NCI-H146 (cell line): ENCODE data around the gene SLC4A1AP.

Source experiments
- DNase-seq: peaks from one replicate; lab custom pipeline; 2025; lab: John Stamatoyannopoulos, UW

SLC4A1AP gene

DNA sequence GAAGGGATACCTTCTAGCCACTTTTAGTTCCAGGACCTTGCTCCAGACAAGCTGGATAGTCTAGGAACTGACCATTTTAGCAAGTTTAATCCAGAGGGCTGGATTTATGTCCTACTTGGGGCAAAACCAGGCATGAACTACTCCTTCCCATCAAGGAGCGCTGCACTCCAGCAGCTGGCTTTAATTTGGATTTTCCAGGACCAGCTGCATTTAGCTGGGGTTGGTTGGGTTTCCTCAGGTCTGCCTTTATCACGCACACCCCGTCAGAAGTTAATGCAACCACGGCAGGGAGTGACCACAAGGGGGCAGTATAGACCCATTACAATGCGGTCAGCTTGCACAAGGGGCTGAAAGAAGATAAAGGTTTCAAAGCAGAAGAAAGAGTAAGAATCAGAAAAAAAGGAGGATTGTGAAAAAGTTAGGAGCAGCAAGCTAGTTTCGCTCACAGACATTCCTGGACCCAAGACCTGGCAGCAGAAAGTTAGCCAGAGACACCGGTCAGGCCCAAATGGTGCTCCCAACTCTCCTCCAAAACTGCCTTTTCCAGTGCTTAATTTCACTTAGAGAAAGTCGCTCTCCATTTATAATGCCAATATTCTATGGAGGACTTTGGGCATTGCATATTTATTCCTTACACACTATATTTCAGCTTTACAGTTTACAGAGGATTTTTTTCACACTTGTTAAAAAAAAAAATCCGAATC lies 40.1 kb downstream of the SLC4A1AP start:
- DNase-seq, result peak; percentile 75

DNA sequence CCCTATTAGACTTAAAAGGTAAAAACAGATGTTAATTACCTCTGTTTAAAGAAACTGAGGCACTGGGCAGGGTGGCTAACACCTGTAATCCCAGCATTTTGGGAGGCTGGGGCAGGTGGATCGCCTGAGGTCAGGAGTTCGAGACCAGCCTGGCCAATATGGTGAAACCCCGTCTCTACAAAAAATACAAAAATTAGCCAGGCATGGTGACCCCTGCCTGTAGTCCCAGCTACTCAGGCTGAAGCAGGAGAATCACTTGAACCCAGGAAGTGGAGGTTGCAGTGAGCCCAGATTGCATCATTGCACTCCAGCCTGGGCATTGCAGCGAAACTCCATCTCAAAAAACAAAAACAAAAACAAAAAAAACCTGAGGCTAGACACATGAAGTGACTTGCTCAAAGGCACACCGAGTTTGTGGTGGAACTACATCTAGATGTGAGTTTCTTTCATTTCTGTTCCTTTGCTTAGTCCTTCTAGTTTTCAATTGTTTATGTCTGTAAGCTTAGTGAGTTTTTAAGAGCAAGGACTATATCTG lies 40.7 kb downstream of the SLC4A1AP start:
- no peak for DNase-seq

DNA sequence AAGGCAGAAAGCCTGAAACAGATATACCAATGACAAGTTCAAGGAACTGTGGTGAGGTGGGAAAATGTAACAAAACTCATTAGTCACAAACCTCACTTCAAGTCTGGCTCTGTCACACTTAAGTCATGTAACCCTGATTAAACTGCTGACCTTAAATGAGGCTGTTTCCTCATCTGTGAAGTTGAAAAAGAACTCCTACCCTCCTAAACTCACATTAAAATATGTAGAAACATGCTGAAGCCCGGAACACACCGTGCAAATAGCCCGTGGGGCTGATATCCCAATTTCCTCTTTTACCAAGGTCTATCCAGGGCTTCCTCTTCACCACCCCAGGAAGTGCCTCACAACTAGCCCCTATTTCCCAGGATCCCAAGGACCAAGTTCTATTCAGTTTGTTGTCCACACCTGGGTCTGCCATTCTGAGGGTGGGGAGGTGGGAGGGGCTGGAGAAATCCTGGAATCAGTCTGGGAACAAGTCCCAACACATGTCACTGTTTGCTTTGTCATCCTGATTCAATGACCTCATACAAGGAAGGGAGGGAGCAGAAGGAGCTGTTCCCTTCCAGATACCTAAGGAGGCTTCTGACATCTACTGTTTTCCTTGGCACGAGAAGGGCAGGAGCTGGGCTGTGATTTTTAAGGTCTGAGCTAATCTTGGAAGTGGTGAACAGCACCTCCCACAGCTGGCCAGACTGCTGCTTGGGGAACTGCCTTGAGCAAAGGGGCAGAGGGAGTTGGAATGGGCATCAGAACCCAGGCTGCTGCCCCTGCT lies 42.3 kb downstream of the SLC4A1AP start:
- peak; percentile 66 for DNase-seq

DNA sequence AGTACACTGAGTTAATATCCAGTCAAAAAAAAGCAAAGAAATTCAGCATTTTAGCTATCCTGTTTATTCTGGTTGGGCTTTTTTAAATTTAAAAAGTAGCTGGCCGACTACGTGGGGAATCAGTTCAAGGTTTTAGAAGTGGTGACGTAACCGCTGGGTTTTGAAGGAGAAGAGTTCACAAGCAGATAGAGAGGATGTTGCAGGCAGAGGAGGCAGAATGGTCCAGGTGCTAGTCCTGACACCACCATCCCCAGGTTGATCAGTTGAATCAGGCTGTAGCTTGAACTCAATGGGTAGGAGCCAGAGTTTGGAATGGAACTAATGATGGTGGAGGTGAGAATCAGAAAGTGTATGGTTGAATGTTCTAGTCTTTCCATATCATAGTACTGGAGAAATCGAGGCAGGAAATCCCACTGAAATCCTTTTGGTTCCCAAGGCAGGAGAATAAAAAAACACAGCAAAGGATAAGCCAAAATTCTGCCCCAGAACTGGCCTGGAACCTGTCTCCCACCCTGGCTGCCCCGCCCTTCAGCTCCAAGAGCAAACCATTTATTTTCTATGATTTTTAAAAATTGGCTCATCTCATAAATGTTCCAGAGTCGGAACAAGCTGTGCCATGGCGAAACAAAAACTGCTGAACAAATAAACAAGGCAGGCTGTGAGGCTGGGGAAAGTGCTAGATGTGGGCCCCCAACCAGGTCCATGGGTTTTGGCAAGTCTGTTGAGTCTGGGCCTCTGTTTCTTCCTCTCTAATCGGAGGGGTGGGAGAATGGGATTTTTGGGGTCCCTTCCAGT lies 44.0 kb downstream of the SLC4A1AP start:
- DNase-seq, result no peak

DNA sequence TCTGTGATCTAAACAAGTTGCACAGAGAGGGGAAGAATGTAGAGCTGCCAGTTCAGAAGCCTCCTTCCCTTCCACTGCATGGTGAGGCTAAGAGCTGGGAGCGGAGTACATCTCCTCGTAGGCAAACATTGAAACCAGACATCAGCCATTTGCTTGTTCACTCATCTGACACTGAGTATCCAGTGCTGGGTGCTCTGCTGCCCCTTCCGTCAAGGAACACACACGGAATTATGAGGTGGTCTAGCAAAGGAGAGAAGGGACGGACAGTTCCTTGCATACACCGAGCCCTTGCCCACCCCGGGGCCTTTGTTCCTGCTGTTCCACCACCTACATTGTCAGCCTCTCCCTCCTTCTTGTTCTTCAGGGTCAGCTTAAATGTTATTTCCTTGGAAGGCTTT lies 44.6 kb downstream of the SLC4A1AP start:
- no peak for DNase-seq

DNA sequence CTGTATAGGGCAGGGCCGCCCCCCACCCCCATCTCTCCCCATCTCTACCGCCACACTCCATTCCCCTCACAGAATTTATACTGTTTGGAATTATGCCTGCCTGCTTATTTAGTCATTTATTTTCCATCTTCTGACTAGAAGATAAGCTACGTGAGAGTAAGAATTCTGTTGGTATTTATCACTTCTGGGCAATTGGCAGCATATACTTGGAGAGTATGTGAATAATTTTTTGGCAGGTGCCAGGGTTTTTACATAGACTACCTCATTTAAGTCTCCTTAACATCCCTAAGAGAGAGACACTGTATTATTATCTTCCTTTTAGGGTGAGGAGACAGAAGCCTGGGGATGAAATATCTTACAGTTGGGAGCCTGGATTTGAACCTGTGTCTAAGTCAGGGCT lies 45.0 kb downstream of the SLC4A1AP start:
- no peak for DNase-seq

DNA sequence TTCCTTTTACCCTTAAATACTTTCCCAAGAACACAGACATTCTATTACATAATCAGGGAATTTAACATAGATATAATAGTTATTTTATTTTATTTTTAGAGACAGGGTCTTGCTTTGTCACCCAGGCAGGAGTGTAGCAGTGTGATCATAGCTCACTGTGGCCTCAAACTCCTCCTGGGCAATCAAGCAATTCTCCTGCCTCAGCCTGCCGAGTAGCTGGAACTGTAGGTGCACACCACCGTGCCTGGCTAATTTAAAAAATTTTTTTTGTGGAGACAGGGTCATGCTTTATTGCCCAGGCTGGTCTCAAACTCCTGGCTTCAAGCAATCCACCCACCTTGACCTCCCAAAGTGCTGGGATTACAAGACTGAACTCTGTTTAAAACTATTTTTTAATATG lies 45.6 kb downstream of the SLC4A1AP start:
- no peak for DNase-seq

DNA sequence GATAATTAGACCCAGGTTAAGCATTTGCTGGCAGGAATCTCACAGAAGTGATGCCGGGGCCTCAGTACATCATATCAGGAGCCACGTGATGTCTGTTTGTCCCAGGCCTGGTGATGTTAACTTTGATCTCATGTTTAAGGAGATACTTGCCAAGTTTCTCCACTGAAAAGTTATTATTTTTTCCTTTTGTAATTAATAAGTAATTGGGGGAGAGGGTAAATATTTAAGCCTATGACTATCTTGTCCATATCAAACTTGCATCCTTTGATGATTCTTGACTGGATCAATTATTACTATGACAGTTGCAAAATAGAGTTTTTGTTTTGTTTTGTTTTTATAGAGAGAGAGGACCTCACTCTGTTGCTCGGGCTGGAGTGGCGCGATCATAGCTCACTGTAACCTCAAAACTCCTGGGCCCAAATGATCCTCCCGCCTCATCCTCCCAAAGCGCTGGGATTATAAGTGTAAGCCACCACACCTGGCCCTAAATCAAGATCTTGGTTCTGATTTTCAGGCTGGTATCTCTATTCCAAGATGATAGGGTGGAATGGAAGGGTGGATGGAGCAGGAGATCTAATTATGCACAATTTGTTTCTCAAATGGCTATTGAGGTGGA lies 46.4 kb downstream of the SLC4A1AP start:
- DNase-seq, result no peak

DNA sequence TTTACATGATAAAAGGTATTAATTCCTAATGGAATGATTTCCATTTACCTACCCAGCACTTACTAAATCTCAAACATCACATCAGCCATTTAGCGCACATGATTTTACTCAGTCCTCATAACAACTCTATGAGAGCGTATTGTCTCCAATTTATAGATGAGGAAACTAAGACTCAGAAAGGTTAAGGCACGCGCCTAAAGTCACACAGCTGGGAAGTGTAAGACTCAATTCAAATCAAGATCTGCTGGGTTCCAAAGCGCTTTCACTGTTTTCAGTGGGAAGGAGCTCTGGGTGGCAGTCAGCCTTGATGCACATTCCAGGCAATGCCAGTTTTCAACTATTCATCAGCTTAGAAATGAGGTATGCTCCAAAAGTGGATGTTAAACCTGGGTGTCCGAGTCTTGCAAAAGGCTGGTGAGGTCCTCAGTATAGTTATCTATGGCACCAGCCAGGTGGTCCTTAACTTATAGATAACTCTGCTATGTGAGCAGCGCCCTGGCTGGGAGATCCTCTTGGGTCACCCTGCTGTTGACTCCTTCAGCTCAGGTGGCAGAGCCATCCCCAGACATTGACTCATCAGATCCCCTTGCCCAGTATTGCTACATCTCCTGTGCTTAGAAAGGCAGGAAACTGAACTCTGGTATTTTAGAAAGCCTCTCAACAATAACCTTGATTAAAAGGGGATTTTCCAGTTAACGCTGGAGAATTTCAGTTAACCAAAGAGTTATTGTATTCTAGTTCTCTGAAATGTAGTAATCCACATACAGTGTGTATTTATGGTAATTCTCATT lies 47.1 kb downstream of the SLC4A1AP start:
- DNase-seq, result no peak

DNA sequence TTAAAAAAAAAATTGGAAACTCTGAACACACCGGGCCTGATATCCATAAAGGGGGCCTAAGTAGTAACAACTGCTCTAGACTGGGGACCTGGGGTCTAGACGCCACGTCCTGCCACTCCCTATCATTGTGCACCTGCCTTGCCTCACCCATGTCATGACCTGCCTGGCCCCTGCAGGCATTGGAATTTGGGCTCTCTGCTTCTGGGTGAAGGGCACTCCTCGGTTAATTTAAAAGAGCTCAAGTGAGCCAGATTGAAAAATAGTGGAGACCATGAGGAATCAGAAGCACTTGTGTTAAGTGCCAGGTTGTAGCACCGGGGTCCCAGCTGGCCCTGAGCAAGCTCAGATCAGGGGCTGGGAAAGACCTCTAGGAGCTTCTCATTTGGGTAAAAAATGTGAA lies 48.1 kb downstream of the SLC4A1AP start:
- no peak for DNase-seq

DNA sequence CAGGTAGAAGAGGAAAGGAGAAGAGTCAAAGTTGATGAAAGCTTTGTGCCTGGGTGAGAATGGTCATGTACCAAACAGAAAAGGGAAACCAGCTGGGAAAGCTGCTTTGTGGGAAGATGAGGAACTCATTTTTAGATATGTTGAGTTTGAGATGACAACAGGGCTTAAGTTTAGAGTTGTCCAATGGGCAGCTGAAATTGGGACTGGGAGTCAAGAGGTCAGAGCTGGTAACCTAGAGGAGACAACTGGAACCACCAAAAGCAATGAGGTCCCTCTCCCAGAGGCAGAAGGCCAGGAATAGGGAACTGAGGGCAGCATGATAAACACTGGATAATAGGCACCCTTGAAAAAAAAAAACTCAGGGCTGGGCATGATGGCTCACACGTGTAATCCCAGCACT lies 48.8 kb downstream of the SLC4A1AP start:
- no peak for DNase-seq

DNA sequence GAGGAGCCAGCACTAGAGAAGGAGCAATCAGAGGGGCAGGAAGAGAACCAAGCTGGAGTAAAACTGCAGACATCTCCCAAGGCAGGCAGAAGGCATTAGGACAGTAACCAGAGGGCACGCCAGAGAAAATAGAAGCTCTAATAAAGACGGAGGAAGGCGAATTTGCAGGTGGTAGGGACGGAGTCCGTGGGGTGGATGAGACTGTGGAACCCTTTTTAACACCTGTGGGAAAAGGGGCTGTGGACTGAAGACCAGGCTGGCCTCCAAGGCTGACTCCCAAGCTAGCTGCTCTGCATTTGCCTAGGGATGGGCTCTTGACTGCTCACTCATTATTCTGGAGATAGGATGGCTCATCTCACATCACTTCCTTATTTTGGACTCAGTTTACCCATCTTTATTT lies 49.5 kb downstream of the SLC4A1AP start:
- no peak for DNase-seq

DNA sequence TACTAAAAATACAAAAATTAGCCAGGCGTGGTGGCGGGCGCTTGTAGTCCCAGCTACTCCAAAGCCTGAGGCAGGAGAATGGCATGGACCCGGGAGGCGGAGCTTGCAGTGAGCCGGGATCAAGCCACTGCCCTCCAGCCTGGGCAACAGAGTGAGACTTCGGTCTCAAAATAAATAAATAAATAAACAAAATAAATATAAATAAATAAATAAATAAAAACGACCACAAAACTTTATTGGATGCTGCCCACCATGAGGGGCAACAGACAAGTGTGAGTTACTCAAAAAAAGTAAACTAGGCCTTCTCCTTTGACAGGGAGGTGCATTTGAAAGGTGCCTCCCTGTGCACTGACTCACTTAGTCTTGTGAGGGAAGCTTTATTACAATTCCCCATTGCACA lies 50.4 kb downstream of the SLC4A1AP start:
- no peak for DNase-seq

DNA sequence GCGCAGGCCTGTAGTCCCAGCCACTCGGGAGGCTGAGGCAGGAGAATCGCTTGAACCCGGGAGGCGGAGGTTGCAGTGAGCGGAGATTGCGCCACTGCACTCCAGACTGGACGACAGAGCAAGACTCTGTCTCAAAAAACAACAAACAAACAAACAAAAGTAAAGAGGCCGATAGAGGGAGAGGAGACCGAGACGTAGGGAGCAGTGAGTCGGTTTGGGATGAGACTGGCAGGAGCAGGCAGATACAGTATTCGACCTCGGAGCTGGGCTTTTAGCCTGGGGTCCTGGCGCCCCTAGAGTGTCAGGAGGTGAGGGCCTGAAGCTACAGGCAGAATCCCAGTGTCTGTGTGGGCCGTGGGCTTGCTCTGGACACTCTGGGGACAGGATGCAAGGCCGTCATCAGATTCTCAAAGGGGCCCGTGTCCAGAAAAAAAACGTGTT lies 51.2 kb downstream of the SLC4A1AP start:
- no peak for DNase-seq

DNA sequence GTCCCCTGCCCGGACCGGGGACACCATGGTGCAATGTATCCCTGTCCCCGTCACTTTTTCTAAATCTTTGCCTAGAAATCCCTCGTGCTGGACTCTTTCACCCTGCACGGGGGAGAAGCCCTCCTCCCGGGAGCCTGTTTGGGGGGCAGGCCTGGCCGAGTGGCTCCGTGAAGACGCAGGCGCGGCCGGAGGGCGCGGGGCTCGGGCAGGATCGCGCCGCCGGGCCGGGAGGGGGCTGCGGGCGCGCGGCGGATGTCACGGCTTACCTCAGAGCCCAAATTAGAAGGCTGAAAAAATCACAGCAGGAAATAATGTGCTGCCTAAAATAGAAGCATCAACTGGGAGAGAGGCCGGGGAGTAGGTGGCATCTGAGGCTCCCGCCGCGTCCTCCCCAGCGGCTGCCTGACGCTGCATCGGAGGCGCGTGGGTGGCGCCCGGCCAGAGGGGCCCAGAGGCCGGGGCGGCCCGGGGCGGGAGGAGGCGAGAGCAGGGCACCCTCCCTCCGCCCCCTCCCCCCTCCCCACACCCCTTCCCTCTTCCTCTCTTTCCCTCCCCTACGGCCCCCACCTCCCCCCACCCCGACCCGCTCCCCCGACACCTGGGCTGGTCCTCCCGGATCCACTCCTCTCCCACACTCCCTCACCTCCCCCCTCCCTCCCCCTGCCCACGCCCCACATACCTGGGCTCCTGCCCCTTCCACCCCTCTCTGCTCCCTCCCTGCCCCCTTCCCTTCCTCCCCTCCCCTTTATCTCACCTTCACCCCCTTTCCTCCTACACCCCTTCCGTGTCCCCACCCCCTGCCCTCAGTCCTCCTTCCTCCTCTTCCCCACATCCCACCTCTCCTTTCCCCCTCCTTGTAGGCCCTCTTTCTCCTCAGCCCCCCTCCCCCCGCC lies 51.9 kb downstream of the SLC4A1AP start:
- DNase-seq, result peak; percentile 60

DNA sequence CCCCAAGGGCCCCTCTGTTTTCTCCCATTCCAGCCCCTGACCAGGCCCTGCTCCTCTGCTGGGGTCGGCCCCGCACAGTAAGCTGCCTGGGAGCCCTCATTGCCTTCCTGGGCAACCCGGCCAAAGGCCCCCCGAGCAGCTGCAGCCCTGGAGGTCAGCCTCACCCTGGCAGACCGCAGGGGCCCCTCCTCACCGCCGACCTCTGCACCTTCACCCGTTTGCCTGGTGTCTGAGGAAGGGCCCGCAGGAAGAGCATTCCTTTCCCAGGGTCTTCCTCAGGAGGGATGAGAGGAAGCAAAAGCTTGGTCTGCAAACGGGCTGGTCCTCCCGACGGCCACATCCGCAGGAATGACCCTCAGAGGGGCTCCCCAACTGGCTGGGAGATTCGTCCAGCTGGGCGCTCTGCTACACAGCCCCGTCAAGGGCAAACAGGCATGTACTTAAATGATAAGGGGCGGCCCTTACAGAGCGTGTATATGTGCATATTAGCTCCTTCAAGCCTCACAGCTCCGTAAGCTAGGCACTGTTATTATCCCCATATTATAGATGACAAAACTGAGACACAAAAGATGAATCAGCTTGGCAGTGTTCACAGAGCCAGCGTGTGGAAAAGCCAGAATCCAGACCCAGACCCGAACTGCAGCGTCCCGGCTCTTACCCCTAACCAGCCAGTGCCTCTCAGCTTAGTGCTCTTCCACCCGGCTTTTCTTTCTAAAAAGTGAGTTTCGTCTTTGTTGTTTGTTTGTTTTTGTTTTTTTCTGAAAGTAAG lies 52.8 kb downstream of the SLC4A1AP start:
- DNase-seq, result no peak

DNA sequence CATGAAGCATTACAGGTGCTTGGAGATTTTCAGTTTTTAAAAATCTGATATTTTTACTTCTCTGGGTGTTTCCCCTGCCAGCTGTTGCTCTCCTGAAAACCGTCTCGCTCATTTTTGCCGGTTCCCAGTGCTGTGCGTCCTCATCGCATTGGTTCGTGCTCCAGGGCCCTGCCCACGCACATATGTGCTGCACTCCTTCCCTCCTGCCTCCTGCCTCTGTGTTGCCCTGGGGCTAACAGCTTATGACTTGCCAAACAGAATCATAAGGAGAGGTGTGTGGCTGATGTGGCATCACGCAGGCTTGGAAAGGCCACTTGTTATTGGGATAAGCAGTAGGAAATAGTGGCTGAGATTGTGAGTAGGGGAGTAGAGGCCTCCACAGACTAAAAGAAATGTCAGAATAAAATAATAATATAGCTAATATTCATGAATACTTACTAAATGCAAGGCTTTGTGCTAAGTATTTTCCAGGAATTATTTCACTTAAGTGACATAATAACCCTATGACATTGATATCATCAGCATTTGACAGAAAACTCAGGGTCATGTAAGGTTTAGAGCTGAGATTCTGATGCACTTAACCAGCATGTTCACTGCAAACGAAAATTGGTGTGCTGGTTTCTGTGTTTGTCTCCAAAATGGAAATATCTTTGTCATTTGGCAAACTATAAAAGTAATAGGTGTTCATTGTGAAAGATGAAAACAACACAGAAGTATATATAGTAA lies 53.5 kb downstream of the SLC4A1AP start:
- no peak for DNase-seq

DNA sequence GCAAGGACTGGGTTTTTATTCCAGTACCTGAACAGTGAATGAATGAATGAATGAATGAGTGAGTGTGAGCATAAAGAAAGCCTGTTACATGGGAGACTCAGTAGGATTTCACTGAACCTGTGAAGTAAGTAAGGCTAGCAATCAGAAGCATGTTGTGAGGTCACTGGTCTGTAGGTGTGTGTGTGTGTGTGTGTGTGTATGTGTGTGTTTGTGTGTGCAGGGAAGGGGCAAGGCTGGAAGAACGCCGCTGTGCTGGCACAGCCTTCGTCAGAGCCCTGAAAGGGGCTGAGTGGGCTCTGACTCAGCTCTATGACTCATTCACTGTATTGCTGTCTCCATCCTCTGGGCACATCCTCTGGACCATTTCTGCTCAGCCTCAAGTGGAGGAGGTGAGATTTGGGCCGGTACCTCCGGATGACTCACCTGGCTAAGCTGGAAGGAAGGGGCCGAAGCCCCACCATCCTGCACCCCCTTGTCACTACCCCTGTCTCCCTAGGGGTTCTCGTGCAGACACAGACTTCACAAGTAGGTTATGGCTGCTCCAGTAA lies 56.4 kb downstream of the SLC4A1AP start:
- no peak for DNase-seq
